Upper lobe of right lung (tissue), 1 donor: ENCODE results near the gene PLXDC1. TPM values are rescaled to one million over a fixed set of nuclear protein-coding genes. Genes with fewer than 3 reads are reported as not detected.

Experiments
- ATAC-seq: fragments of 200-7000 bp; cut with Tn5 transposase; one replicate; pipeline ENCODE4 v1.9.1; 2020; ENCODE audit warnings: mild to moderate bottlenecking, moderate library complexity
- DNase-seq: peaks from one replicate; pipeline ENCODE4 v3.0.0-alpha.2; 2020
- H3K27ac ChIP-seq: fragments of 200-600 bp; one replicate; pipeline ENCODE4 v1.8.0; 2022
- H3K27me3 ChIP-seq: fragments of 200-600 bp; one replicate; pipeline ENCODE4 v1.8.0; 2022; ENCODE audit warnings: mild to moderate bottlenecking
- H3K36me3 ChIP-seq: fragments of 200-600 bp; one replicate; pipeline ENCODE4 v1.8.0; 2022
- H3K4me1 ChIP-seq: fragments of 200-600 bp; one replicate; pipeline ENCODE4 v1.8.0; 2022
- H3K4me3 ChIP-seq: fragments of 200-600 bp; one replicate; pipeline ENCODE4 v1.8.0; 2022; ENCODE audit warnings: mild to moderate bottlenecking
- H3K9me3 ChIP-seq: fragments of 200-600 bp; one replicate; pipeline ENCODE4 v1.8.0; 2022
- CTCF ChIP-seq: fragments of 200-600 bp; IDR thresholded peaks from one replicate; pipeline ENCODE4 v1.8.0; 2022; ENCODE audit warnings: antibody characterized with exemption
- intact Hi-C: fragments of 100-400 bp; cut with DNase I; formaldehyde crosslinking; loops from one replicate; pipeline ENCODE4 v1.11.0; 2022
- total RNA-seq: library from RNA; stranded (reverse); fragmentation: NEBNext Ultra II Directional; extraction: Animal tissue kit (Norgen Biotek cat#: 25700); gene quantifications from one replicate; pipeline ENCODE4 v1.2.1, GENCODE V29; 2021
- donor health status: DM: no; HTN: yes; CAD: no; lungs with severe emphysema.

Gene PLXDC1
- total RNA-seq, 1 donor from 2014 or later: 14.4 TPM

- H3K27ac ChIP-seq: peak within 1 kb of the TSS; percentile 99
- DNase-seq (peak; percentile 90), ATAC-seq (peak; percentile 73)
- no peak for TF ChIP-seq CTCF
- peaks cover 28% of the 10 kb centered on the region for H3K36me3 ChIP-seq
- no peaks in the 10 kb centered on the region for H3K9me3 ChIP-seq
- H3K27me3 ChIP-seq: no peaks in the 10 kb centered on the region
- H3K4me1 ChIP-seq: peaks cover 48% of the 10 kb centered on the region
- intact Hi-C loops: no loop called here
- peak within 1 kb of the TSS; percentile 85 for H3K4me3 ChIP-seq
Observed at GRCh38 chr17:39197380-39198185, 46.1 kb upstream of the PLXDC1 start, which contains the start of gene CACNB1. CACNB1 (minus strand) TSS chr17:39197669; CDS start chr17:39197495, 174 bp downstream.

GRCh38 chr17:39196808-39197291 lies 45.4 kb upstream of the PLXDC1 start:
- DNase-seq (peak; percentile 89), ATAC-seq (peak; percentile 45)
- Histone ChIP-seq H3K36me3 (peaks cover 28% of the 10 kb centered on the region), H3K9me3 (no peaks in the 10 kb centered on the region), H3K27me3 (no peaks in the 10 kb centered on the region), H3K27ac (peak overlapping the region; percentile 81), H3K4me3 (peak overlapping the region; percentile 85), H3K4me1 (peaks cover 47% of the 10 kb centered on the region)
- intact Hi-C loops: no loop called here
- TF ChIP-seq CTCF: no peak

- DNase-seq: no peak
- ATAC-seq: no peak
- H3K9me3 ChIP-seq: no peaks in the 10 kb centered on the region
- intact Hi-C loops: no loop called here
- H3K4me1 ChIP-seq: peaks cover 41% of the 10 kb centered on the region
- no peak for TF ChIP-seq CTCF
- H3K4me3 ChIP-seq: peak overlapping the region; percentile 85
- peaks cover 28% of the 10 kb centered on the region for H3K36me3 ChIP-seq
- H3K27ac ChIP-seq: peak overlapping the region; percentile 55
- no peaks in the 10 kb centered on the region for H3K27me3 ChIP-seq
Observed at GRCh38 chr17:39196241-39196807, 44.9 kb upstream of the PLXDC1 start.

GRCh38 chr17:39195568-39196160 lies 44.2 kb upstream of the PLXDC1 start:
- peak; percentile 53 for ATAC-seq
- peak overlapping the region; percentile 85 for H3K4me3 ChIP-seq
- peaks cover 35% of the 10 kb centered on the region for H3K4me1 ChIP-seq

More at GRCh38 chr17:39195568-39196160, 44.2 kb upstream of the PLXDC1 start:
- intact Hi-C loops: no loop called here
- Histone ChIP-seq H3K27ac (peak overlapping the region; percentile 75), H3K27me3 (no peaks in the 10 kb centered on the region), H3K36me3 (peaks cover 29% of the 10 kb centered on the region), H3K9me3 (no peaks in the 10 kb centered on the region)
- TF ChIP-seq CTCF: no peak
- peak; percentile 80 for DNase-seq
